ENCODE measurements around the gene TAC3.
"Not testable (repeated sequence)": the region's sequence is repeated elsewhere in the genome, so short reads cannot be mapped to it uniquely, and the experiment has no call there.

The TAC3 gene

DNA sequence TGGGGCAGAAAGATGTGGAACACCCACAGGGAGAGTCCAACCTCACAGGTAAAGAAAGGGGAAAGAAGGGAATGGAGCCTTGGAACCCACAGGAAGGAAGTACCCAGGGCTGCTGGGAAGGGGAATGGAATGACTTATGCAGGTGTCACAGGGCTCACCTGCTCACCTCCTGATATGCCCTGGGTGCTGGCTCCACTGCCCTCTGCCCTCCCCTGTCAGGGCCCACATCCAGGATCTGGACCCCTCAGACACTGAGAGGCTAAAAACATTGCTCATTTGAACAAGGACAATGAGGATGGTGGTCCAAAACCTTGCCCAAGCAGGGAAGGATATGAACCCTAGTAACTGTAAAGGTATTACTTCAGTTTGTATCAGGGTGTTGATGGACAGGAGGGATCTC, 29.3 kb downstream of the TAC3 start:
- DNase-seq: no peak

DNA sequence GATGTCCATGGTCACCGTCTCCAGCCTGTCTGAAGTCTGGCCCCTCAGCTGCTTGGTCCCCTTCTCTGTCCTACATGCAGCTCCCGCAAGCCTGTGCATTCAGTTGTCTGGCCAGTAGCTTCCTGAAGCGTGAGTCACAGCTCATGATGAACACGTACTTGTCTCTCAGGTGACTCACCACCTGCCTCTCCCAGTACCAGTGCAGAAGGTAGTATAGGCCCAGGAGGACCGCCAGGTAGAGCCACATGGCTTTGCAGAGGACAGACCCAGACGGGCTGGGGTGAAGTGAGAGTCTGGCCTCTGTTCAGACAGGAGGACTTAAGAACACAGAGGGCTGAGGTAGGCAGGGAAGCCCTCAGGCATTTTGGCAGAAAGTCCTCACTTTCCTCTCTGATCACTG, 30.6 kb downstream of the TAC3 start:
- DNase-seq: not testable (repeated sequence)

DNA sequence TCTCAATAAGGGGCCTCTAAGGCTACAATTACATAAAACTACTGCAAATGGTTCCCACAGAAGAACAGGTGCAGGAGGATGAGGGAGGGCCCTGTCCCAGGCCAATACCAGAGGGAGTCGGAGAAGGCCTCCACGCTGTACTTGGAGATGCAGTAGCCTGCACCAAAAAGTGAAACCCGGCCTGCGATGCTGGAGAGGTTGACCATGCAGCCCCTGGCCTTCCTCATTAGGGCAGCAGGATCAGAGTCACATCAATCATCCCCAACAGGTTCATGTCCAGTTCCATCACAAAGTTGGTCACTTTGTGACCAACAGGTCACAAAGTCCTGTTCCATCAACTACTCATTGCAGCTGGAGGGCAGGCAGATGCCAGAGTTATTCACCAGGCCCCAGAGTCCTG, 32.9 kb downstream of the TAC3 start:
- DNase-seq: no peak

DNA sequence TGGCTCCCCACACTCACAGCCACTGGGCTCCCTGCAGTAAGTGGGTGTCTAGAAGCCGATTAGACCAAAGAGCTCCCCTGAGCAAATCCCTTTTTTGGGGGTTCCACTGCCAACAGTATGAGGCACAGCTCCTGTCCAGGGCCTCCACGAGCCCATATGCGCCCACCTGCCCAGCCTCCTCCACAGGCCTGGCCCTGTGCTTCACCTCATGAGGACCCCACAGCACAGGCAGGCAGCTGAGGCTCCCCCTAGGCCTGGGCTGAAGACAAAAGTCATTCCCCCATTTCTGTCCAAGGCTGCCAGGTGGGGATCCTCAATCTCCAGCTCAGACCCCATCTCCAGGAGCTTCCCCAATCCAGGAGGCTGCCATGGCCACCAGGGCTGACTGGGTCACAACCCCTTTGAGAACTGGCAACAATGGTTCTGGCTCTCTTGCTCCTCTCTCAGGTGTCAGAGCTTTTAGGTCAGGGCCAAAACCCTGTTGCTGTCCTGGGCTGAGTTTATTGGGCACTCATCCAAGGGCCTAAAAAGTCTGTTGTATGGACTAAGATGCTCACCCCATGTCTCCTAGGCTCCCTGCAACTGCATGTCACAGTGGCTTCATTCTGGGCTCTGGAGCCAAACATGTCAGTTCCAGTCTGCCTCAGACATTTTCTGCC, 33.6 kb downstream of the TAC3 start:
- DNase-seq: not testable (repeated sequence)

DNA sequence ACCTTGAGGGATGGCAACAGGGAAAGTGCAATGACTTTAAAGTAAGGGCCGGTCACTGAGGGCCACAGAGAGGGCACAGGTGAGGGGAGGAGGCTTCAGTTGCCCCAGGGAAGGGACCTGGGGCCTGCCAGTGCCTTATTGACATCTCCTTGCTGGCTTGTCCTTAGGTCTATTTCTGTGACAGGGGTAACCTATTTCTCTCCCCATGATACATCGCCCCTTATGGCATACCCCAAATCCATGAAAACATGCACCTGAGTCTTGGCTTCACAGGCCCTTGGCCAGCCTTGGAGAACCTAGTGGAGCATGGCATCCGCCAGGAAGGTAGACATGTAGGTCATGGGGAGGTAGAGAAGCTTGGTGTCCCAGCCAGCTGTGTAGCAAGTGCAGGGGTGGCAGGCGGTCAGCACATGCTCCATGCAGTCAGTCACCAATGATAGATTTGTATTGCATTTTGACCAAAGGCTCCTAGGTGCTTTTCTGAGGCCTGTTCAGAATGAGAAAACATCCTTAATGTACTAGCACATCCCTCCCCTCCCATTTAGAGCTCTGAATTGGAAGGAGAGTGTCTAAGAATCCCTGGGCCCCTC, 35.3 kb downstream of the TAC3 start:
- no peak for DNase-seq

DNA sequence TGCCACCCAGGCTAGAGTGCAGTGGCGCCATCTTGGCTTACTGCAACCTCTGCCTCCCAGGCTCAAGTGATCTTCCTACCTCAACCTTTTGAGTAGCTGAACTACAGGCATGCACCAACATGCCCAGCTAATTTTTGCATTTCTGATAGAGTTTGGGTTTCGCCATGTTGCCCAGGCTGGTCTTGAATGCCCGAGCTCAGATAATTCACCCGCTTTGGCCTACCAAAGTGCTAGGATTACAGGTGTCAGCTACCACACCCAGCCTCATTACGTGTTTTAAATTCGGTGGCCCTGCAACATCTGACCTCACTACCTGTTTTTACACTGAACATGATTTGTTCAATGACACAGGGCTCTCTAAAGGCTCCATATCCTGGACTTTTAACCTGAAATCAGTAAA, 36.1 kb downstream of the TAC3 start:
- DNase-seq: no peak

DNA sequence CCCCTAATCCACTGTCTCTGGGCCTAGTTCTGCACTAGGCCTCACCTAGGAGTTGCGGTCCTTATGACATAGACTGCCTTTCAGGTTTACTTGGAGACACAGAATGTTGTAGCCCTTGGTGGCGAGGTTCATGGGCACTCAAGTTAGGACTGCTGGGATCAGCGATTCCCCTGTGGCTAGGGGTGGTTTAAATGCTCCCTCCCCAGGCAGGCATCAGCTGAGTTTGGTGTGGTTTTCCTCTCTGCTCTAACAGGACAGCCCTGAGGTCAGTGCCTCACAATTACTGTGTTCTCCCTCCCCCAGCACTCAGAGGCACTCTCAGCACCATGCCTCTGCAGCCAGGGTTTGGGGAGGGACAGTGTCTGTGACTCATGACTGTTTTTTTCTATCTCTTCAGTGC, 36.7 kb downstream of the TAC3 start:
- DNase-seq: no peak

DNA sequence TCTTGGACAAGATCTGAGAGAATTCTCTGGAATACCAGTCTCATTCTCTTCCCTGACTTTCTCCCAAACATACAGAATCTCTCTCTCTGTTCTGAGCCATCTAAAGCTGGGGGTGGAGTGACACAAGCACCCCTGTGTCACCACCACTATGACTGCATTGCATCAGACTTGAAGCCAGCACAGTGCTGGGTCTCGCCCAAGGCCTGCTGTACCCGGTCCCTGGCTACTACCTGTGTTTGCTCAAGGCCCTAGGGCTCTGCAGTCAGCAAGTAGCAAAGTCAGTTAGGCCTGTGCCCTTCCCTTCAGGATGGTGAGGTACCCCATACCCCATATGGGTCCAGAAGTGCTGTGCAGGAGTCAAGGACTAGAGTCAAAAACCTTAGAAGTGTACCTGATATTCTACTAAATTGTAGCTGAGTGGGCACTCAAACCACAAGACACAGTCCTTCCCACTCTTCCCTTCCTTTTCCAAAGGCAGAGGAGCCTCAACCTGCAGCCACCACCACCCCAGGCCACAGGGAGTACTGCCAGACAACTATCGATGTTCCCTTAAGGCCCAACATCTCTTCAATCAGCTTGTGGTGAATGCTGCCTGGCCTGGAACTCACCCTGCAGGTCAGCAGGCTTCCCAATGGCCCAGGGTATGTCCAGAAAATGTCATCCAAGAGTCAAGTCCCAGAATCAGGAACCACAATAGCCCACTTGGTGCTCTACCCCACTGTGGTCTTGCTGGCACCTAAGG, 37.8 kb downstream of the TAC3 start:
- no peak for DNase-seq

DNA sequence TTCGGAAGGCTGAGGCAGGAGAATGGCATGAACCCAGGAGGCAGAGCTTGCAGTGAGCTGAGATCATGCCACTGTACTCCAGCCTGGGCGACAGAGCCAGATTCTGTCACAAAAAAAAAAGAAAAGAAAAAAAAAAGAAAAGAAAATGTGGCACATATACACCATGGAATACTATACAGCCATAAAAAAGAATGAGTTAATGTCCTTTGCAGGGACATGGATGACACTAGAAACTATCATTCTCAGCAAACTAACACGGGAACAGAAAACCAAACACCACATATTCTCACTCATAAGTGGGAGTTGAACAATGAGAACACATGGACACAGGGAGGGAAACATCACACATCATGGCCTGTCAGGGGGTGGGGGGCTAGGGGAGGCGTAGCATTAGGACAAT, 39.0 kb downstream of the TAC3 start:
- DNase-seq: not testable (repeated sequence)

DNA sequence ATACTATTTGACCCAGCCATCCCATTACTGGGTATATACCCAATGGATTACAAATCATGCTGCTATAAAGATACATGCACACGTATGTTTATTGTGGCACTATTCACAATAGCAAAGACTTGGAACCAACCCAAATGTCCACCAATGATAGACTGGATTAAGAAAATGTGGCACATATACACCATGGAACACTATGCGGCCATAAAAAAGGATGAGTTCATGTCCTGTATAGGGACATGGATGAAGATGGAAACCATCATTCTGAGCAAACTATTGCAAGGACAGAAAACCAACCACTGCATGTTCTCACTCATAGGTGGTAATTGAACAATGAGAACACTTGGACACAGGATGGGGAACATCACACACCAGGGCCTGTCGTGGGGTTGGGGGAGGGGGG, 42.1 kb downstream of the TAC3 start:
- not testable (repeated sequence) for DNase-seq

DNA sequence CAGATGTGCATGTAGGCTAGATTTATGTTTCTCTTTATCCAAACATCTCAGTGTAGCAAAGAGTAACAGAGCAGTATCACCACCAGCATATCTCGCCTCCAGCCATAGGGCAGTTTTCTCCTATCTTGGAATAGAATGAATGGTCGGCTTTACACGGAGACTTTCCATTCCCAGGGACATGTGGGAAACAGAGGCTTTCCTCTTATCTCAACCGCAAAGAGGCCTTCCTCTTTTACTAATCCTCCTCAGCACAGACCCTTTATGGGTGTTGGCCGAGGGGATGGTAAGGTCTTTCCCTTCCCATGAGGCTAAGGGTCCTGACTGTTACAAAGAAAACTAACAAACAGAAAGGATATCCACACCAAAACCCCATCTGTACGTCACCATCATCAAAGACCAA, 47.4 kb downstream of the TAC3 start:
- not testable (repeated sequence) for DNase-seq

DNA sequence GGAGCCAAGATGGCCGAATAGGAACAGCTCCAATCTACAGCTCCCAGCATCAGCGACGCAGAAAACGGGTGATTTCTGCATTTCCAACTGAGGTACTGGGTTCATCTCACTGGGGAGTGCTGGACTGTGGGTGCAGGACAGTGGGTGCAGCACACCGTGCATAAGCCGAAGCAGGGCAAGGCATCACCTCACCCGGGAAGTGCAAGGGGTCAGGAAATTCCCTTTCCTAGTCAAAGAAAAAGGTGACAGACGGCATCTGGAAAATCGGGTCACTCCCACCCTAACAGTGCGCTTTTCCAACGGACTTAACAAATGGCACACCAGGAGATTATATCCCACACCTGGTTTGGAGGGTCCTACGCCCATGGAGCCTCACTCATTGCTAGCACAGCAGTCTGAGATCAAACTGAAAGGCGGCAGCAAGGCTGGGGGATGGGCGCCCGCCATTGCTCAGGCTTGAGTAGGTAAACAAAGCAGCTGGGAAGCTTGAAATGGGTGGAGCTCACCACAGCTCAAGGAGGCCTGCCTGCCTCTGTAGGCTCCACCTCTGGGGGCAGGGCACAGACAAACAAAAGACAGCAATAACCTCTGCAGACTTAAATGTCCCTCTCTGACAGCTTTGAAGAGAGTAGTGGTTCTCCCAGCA, 50.2 kb downstream of the TAC3 start:
- not testable (repeated sequence) for DNase-seq

DNA sequence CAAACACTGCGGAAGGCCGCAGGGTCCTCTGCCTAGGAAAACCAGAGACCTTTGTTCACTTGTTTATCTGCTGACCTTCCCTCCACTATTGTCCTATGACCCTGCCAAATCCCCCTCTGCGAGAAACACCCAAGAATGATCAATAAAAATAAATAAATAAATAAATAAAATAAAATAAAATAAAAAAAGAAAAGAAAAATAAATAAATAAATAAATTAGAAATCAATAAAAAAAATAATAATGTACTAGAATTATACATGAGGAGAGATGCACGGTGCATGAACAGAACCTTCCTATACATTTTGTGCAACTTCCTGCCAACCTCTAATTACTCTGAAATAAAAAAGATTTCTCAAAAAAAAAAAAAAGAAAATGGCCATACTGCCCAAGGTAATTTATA, 51.2 kb downstream of the TAC3 start:
- not testable (repeated sequence) for DNase-seq

DNA sequence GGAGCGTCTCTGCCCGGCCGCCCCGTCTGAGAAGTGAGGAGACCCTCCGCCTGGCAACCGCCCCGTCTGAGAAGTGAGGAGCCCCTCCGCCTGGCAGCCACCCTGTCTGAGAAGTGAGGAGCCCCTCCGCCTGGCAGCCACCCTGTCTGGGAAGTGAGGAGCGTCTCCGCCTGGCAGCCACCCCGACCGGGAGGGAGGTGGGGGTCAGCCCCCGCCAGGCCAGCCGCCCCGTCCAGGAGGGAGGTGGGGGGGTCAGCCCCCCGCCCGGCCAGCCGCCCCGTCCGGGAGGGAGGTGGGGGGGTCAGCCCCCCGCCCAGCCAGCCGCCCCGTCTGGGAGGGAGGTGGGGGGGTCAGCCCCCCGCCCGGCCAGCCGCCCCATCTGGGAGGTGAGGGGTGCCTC, 52.8 kb downstream of the TAC3 start:
- DNase-seq: not testable (repeated sequence)

DNA sequence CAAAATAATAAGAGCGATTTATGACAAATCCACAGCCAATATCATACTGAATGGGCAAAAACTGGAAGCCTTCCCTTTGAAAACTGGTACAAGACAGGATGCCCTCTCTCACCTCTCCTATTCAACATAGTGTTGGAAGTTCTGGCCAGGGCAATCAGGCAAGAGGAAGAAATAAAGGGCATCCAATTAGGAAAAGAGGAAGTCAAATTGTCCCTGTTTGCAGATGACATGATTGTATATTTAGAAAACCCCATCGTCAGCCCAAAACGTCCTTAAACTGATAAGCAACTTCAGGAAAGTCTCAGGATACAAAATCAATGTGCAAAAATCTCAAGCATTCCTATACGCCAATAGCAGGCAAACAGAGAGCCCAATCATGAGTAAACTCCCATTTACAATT, 54.1 kb downstream of the TAC3 start:
- DNase-seq: not testable (repeated sequence)
